Ovary (tissue), 9 donors: Measurements from ENCODE around the gene PLPP7. TPM values are rescaled to one million over a fixed set of nuclear protein-coding genes. Genes with fewer than 3 reads are reported as not detected.
"Not testable (repeated sequence)": the region's sequence is repeated elsewhere in the genome, so short reads cannot be mapped to it uniquely, and the experiment has no call there.

Experiments
- DNase-seq, 5 donors: peaks; one replicate each; pipeline ENCODE4 v3.0.0-alpha.2; 2019 to 2020
- H3K27ac ChIP-seq, 2 donors: fragments of 200-600 bp; one replicate each; pipeline versions ENCODE4 v1.5.1 to v1.8.0; 2019 to 2022
- H3K27me3 ChIP-seq: fragments of 200-600 bp; one replicate; pipeline ENCODE4 v1.8.0; 2022
- H3K36me3 ChIP-seq: fragments of 200-600 bp; sonication (generic); one replicate; pipeline ENCODE4 v1.5.1; 2019
- H3K4me1 ChIP-seq: one replicate; pipeline ENCODE4 v1.8.1; 2013; ENCODE audit warnings: mild to moderate bottlenecking, moderate library complexity; ENCODE audit not compliant: insufficient read depth
- H3K4me3 ChIP-seq: fragments of 200-600 bp; sonication (generic); one replicate; pipeline ENCODE4 v1.5.1; 2017
- H3K9me3 ChIP-seq, 2 donors: fragments of 200-600 bp in 1 of 2; sonication (generic) in 1 of 2; one replicate each; pipeline versions ENCODE4 v1.5.1 to v1.8.1; 2013 to 2019; ENCODE audit warnings: mild to moderate bottlenecking in 1 of 2, moderate library complexity in 1 of 2
- EP300 ChIP-seq: sonication (generic); formaldehyde crosslinking; IDR thresholded peaks from one replicate; pipeline ENCODE4 v1.6.1; 2017; ENCODE audit warnings: antibody characterized with exemption
- POLR2A ChIP-seq: fragments of 450-650 bp; IDR thresholded peaks from one replicate; pipeline ENCODE4 v1.6.1; 2017; ENCODE audit warnings: antibody characterized with exemption, mild to moderate bottlenecking, moderate library complexity
- WGBS, 3 donors: extraction: QIAGEN DNeasy Blood & Tissue Kit in 1 of 3; methylation state at CpG; one replicate each; pipeline versions ENCODE4 v1.1.5 to v1.1.7; 2013 to 2017; 5-methylcytosine and 5-hydroxymethylcytosine counted together
- intact Hi-C, 4 donors: fragments of 100-400 bp; cut with DNase I; formaldehyde crosslinking; loops; one replicate each; pipeline versions ENCODE4 v1.11.0 to v1.15.1; 2022 to 2023
- polyA plus RNA-seq, 2 donors: library from polyadenylated mRNA; stranded (reverse); fragments of 200-250 nt in 1 of 2; fragments of 350-450 nt in 1 of 2; fragmentation: Illumina TruSeq in 1 of 2; extraction: RNeasy Lipid Tissue Mini Kit (QIAGEN cat#74804) in 1 of 2; gene quantifications; one replicate each; pipeline ENCODE4 v1.2.3, GENCODE V29; 2013 to 2014
- total RNA-seq, 7 donors: library from RNA; depleted of rRNA in 2 of 7; stranded (reverse); fragments of >200 nt in 2 of 7; fragmentation: NEBNext Ultra II Directional in 3 of 7; extraction: Animal tissue kit (Norgen Biotek cat#: 25700) in 3 of 7; gene quantifications; one replicate each; pipeline versions ENCODE4 v1.1.0 to v1.2.4, GENCODE V29; 2016 to 2023
- TF ChIP-seq, protein P1 (sequence below), 3 donors: fragments of 450-650 bp in 2 of 3; fragments of 200-600 bp in 1 of 3; IDR thresholded peaks; one replicate each; pipeline versions ENCODE4 v1.5.1 to v1.8.0; 2016 to 2022; ENCODE audit warnings: antibody characterized with exemption in 3 of 3, mild to moderate bottlenecking in 1 of 3
- donor health status: DM: no; HTN: no; CAD: no; lungs with moderate emphysema.
- donor health status: DM: no; HTN: no; CAD: no.
- donor health status: Bipolar disorder and iron deficiency.
- donor health status: DM: yes; HTN: yes; CAD: no.
- donor health status: DM: no; HTN: no; CAD: no.
- donor health status: DM: yes; HTN: yes; CAD: no.

The PLPP7 gene
- total and polyA plus RNA-seq, 9 donors, result 3.6 to 12.0 (median 11.0) TPM

DNA sequence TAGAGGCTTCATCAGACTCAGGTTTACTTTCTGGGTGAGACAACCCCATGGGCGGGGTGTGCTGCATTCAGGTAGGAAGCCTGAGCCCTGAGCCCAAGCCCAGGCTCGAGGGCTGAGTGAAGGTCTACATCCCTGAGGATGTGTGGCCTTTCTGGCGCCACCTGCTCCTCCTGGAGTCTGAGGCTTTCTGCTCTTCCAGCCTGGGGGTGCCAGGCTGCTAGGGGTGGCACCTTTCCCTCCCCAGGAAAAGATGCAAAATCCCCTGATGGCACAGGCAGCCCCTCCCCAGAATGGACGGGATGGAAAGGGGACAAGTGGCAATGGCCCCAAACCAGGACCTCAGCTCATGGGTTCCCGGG is 60.0 kb downstream of the PLPP7 start:
- no peak for TF ChIP-seq POLR2A
- TF ChIP-seq EP300, result no peak
- TF ChIP-seq, protein P1, sequence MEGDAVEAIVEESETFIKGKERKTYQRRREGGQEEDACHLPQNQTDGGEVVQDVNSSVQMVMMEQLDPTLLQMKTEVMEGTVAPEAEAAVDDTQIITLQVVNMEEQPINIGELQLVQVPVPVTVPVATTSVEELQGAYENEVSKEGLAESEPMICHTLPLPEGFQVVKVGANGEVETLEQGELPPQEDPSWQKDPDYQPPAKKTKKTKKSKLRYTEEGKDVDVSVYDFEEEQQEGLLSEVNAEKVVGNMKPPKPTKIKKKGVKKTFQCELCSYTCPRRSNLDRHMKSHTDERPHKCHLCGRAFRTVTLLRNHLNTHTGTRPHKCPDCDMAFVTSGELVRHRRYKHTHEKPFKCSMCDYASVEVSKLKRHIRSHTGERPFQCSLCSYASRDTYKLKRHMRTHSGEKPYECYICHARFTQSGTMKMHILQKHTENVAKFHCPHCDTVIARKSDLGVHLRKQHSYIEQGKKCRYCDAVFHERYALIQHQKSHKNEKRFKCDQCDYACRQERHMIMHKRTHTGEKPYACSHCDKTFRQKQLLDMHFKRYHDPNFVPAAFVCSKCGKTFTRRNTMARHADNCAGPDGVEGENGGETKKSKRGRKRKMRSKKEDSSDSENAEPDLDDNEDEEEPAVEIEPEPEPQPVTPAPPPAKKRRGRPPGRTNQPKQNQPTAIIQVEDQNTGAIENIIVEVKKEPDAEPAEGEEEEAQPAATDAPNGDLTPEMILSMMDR (IDR thresholded peaks at IDR 0.05), result no peak
- H3K27ac ChIP-seq, result no peak overlapping the region
- intact Hi-C loops, result loop anchor here in 2 of 4 donors (5.0 to 10.0 kb wide), 3 partner anchors 128 to 395 kb away; partner anchors contain the start of gene RAPGEF1 (in 2 of the 2)

DNA sequence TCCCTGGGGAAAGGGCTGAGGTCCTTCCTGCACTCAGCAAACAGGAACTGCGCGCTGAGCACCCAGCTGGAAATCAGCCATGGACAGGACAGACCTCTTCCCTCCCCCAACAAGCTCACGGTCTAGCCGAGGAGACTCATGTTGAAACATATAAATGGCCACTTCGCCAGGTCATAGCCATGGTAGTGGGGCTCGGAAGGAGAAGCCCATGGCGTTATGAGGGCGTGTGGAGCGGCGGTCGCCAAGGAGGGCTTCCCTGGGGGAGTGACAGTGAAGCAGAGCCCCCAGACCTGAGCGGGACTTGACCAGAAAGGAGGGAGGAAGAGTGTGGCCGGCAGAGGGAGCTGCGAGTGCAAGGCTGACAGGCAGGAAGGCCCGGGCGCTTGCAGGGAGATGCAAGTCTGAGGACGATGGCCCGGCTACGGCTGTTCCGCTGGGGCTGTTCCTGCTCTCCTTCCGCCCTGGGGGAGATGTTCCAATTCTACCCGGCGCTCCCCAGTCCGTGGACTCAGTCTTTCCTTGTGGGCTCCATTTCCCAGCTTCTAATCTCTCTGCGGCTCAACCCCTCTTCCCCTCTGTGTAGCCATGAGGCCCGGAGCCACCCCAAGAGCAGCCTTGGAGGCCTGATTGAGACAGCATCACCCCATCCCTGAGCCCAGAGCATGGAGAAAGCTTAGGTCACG is 60.5 kb downstream of the PLPP7 start:
- 8 to 10% (median 9%) methylated on average over 27 of the region's 27 CpGs for WGBS, 3 donors
- Histone ChIP-seq H3K36me3 (no peaks in the 10 kb centered on the region), H3K4me3 (no peak overlapping the region), H3K4me1 (no peaks in the 10 kb centered on the region), H3K9me3 (no peaks in the 10 kb centered on the region), H3K27ac (no peak overlapping the region), H3K27me3 (no peaks in the 10 kb centered on the region)
- intact Hi-C loops, result loop anchor here in 3 of 4 donors (5.0 to 10.0 kb wide), 4 partner anchors 125 to 395 kb away; partner anchors contain the start of gene RAPGEF1 (in 3 of the 3)
- peak; percentile 85 to 92 (median 89) for DNase-seq
- TF ChIP-seq EP300, result no peak
- TF ChIP-seq, protein P1 (IDR thresholded peaks at IDR 0.05), result peak; percentile 76 to 87 (median 80)

More for the DNA sequence above, 60.0 kb downstream of the PLPP7 start:
- 46 to 62% (median 57%) methylated on average over 4 to 5 of the region's 5 CpGs for WGBS, 3 donors
- Histone ChIP-seq H3K27me3 (no peaks in the 10 kb centered on the region), H3K9me3 (no peaks in the 10 kb centered on the region), H3K4me1 (no peaks in the 10 kb centered on the region), H3K36me3 (no peaks in the 10 kb centered on the region), H3K4me3 (no peak overlapping the region)
- DNase-seq, result no peak

DNA sequence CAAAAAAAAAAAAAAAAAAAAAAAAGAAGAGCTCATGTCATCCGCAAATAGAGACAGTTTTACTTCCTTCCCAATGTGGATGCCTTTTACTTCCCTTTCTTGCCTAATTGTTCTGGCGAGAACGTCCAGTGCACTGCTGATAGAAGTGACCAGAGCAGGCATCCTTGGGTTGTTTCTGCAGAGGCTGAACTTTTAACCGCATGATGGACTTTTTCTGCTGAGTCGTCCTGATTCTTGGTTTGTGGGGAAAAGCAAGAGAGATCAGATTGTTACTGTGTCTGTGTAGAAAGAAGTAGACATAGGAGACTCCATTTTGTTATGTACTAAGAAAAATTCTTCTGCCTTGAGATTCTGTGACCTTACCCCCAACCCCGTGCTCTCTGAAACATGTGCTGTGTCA is 67.0 kb downstream of the PLPP7 start:
- H3K36me3 ChIP-seq, H3K4me1 ChIP-seq, H3K27ac ChIP-seq, H3K27me3 ChIP-seq, H3K4me3 ChIP-seq, H3K9me3 ChIP-seq: not testable (repeated sequence)
- intact Hi-C loops, result loop anchor here in 1 of 4 donors (10.0 kb wide), 2 partner anchors 118 to 388 kb away; partner anchors contain the start of gene RAPGEF1
- peak in 1 of 5 donors; percentile 24 for DNase-seq
- 36 to 45% (median 44%) methylated on average over 5 to 6 of the region's 6 CpGs for WGBS, 3 donors

DNA sequence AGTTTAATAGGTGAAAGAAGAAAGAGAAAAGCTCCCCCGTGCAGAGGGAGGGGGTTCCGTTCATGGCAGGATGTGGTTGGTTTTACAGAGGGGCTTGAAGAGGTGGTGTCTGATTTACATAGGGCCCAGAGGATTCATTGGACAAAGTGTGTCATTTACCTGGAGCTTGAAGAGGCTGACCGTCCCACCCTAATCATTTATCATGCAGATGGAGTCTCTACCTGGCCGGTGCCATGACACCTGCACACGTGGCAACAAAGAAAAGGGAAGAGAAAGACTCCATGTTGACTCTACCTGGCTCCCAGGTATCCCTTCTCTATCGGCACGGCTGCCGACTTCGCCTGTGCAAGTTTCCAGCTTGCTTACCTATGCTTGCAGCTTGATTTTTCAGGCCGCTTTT is 69.0 kb downstream of the PLPP7 start:
- Histone ChIP-seq H3K4me1 (no peaks in the 10 kb centered on the region), H3K9me3 (no peaks in the 10 kb centered on the region), H3K27ac (no peak overlapping the region), H3K27me3 (no peaks in the 10 kb centered on the region), H3K36me3 (no peaks in the 10 kb centered on the region), H3K4me3 (no peak overlapping the region)
- DNase-seq, result peak in 1 of 5 donors; percentile 10
- TF ChIP-seq, protein P1 (IDR thresholded peaks at IDR 0.05), result no peak
- WGBS, 3 donors, result 81 to 90% (median 81%) methylated on average over 10 of the region's 10 CpGs
- intact Hi-C loops, result loop anchor here in 1 of 4 donors (10.0 kb wide), 2 partner anchors 116 to 386 kb away; partner anchors contain the start of gene RAPGEF1

Other genes starting within 250 kb of the PLPP7 start
- gene AIF1L, start 193.2 kb upstream of the PLPP7 start, total RNA-seq, result 10 to 100 TPM in 2 of 7 donors, 1 to 10 TPM in 5; 2.4 to 16.1 (median 6.1) TPM
- gene AIF1L, start 193.2 kb upstream of the PLPP7 start, polyA plus RNA-seq, result 10 to 100 TPM; 10.4 to 35.6 TPM
- 10 to 100 TPM; 33.7 to 55.0 (median 46.6) TPM for gene NUP214, start 164.1 kb upstream of the PLPP7 start, total RNA-seq
- gene NUP214, start 164.1 kb upstream of the PLPP7 start, polyA plus RNA-seq, result 10 to 100 TPM; 25.0 to 60.7 TPM
- gene FAM78A, start 13.2 kb upstream of the PLPP7 start, total RNA-seq, result 1 to 10 TPM in 5 of 7 donors, under 1 TPM in 2; 0.60 to 2.9 (median 1.6) TPM
- 1 to 10 TPM; 3.5 to 9.4 TPM for gene FAM78A, start 13.2 kb upstream of the PLPP7 start, polyA plus RNA-seq
- gene PRRC2B, start 104.4 kb downstream of the PLPP7 start, total RNA-seq, result 100 to 1,000 TPM in 6 of 7 donors, 10 to 100 TPM in 1; 97.6 to 319 (median 244) TPM
- 100 to 1,000 TPM in 1 of 2 donors, 10 to 100 TPM in 1; 86.7 to 182 TPM for gene PRRC2B, start 104.4 kb downstream of the PLPP7 start, polyA plus RNA-seq
- gene POMT1, start 213.2 kb downstream of the PLPP7 start, total RNA-seq, result 10 to 100 TPM; 21.0 to 30.8 (median 26.4) TPM
- 10 to 100 TPM; 14.6 to 25.1 TPM for gene POMT1, start 213.2 kb downstream of the PLPP7 start, polyA plus RNA-seq
- 10 to 100 TPM; 19.8 to 33.5 (median 29.7) TPM for gene UCK1, start 241.5 kb downstream of the PLPP7 start, total RNA-seq
- gene UCK1, start 241.5 kb downstream of the PLPP7 start, polyA plus RNA-seq, result 10 to 100 TPM; 29.5 to 37.9 TPM